Liver (tissue), 9 donors: Measurements from ENCODE around the gene AXIN1. TPM values are rescaled to one million over a fixed set of nuclear protein-coding genes. Genes with fewer than 3 reads are reported as not detected.

ENCODE experiments used
- DNase-seq: peaks from one replicate; pipeline ENCODE4 v3.0.0-alpha.2; 2017; ENCODE audit warnings: low spot score
- H3K27ac ChIP-seq, 2 donors: one replicate each; pipeline ENCODE4 v1.7.0; 2013; ENCODE audit warnings: inconsistent platforms in 2 of 2, low read length in 2 of 2, control low read depth in 1 of 2, low read depth in 1 of 2, mild to moderate bottlenecking in 1 of 2
- H3K27me3 ChIP-seq, 4 donors: one replicate each; pipeline versions ENCODE4 v1.6.1 to v1.7.0; 2013; ENCODE audit warnings: low read length in 3 of 4, inconsistent platforms in 1 of 4, mild to moderate bottlenecking in 1 of 4, moderate library complexity in 1 of 4; ENCODE audit not compliant: control insufficient read depth in 4 of 4, insufficient read depth in 4 of 4
- H3K36me3 ChIP-seq, 4 donors: one replicate each; pipeline versions ENCODE4 v1.6.1 to v1.7.0; 2013; ENCODE audit warnings: low read length in 3 of 4, mild to moderate bottlenecking in 3 of 4, low read depth in 1 of 4, moderate library complexity in 1 of 4; ENCODE audit not compliant: control insufficient read depth in 4 of 4, insufficient read depth in 3 of 4
- H3K4me1 ChIP-seq, 4 donors: one replicate each; pipeline versions ENCODE4 v1.6.1 to v1.7.0; 2013; ENCODE audit warnings: low read length in 3 of 4, mild to moderate bottlenecking in 3 of 4, moderate library complexity in 1 of 4; ENCODE audit not compliant: control insufficient read depth in 4 of 4, insufficient read depth in 4 of 4
- H3K4me3 ChIP-seq, 3 donors: one replicate each; pipeline versions ENCODE4 v1.6.1 to v1.7.0; 2013; ENCODE audit warnings: low read length in 3 of 3, control low read depth in 1 of 3, low read depth in 1 of 3, mild to moderate bottlenecking in 1 of 3
- H3K9ac ChIP-seq, 2 donors: one replicate each; pipeline ENCODE4 v1.7.0; 2013; ENCODE audit warnings: low read length in 2 of 2, mild to moderate bottlenecking in 2 of 2, moderate library complexity in 2 of 2, control low read depth in 1 of 2, low read depth in 1 of 2
- H3K9me3 ChIP-seq, 4 donors: one replicate each; pipeline versions ENCODE4 v1.6.1 to v1.7.0; 2013; ENCODE audit warnings: low read length in 3 of 4; ENCODE audit not compliant: control insufficient read depth in 4 of 4
- EGR1 ChIP-seq, 2 donors: IDR thresholded peaks; 2 replicates each; pipeline ENCODE4 v1.6.1; 2016 to 2018; ENCODE audit warnings: antibody characterized with exemption in 2 of 2, low read depth in 2 of 2
- FOXA1 ChIP-seq: IDR thresholded peaks from 2 replicates; pipeline ENCODE4 v1.6.1; 2016; ENCODE audit warnings: antibody characterized with exemption
- FOXA2 ChIP-seq: IDR thresholded peaks from 2 replicates; pipeline ENCODE4 v1.6.1; 2016; ENCODE audit warnings: antibody characterized with exemption
- HNF4A ChIP-seq, 2 donors: conservative IDR thresholded peaks; 2 replicates each; pipeline ENCODE4 v1.6.1; 2016; ENCODE audit warnings: antibody characterized with exemption in 2 of 2, mild to moderate bottlenecking in 2 of 2
- HNF4G ChIP-seq: IDR thresholded peaks from 2 replicates; pipeline ENCODE4 v1.6.1; 2016; ENCODE audit warnings: antibody characterized with exemption
- NR2F2 ChIP-seq: IDR thresholded peaks from 2 replicates; pipeline ENCODE4 v1.6.1; 2016; ENCODE audit warnings: antibody characterized with exemption
- RXRA ChIP-seq, 2 donors: IDR thresholded peaks; 2 replicates each; pipeline ENCODE4 v1.6.1; 2017 to 2018; ENCODE audit warnings: antibody characterized with exemption in 2 of 2, mild to moderate bottlenecking in 1 of 2
- TAF1 ChIP-seq: conservative IDR thresholded peaks from 2 replicates; pipeline ENCODE4 v1.6.1; 2016; ENCODE audit warnings: antibody characterized with exemption, mild to moderate bottlenecking
- YY1 ChIP-seq: IDR thresholded peaks from 2 replicates; pipeline ENCODE4 v1.6.1; 2016; ENCODE audit warnings: antibody characterized with exemption, mild to moderate bottlenecking
- WGBS: extraction: QIAGEN DNeasy Blood & Tissue Kit; methylation state at CpG from one replicate; pipeline ENCODE4 v1.1.7; 2013; 5-methylcytosine and 5-hydroxymethylcytosine counted together
- polyA plus RNA-seq, 2 donors: library from polyadenylated mRNA; stranded (reverse) in 1 of 2; unstranded in 1 of 2; fragments of 200-250 nt in 1 of 2; fragments of >200 nt in 1 of 2; fragmentation: Nextera tagmentation in 1 of 2; extraction: Ambion mirVana in 1 of 2; gene quantifications; one replicate each; pipeline versions ENCODE4 v1.2.1 to v1.2.3, GENCODE V29; 2013 to 2015
- total RNA-seq, 2 donors: library from RNA; depleted of rRNA; stranded (reverse); fragments of >200 nt; gene quantifications; one replicate each; pipeline ENCODE4 v1.2.3, GENCODE V29; 2014
- TF ChIP-seq, protein P1 (sequence below): IDR thresholded peaks from 2 replicates; pipeline ENCODE4 v1.6.1; 2016; ENCODE audit warnings: antibody characterized with exemption, mild to moderate bottlenecking
- TF ChIP-seq, protein P2 (sequence below): IDR thresholded peaks from 2 replicates; pipeline ENCODE4 v1.6.1; 2016; ENCODE audit warnings: antibody characterized with exemption
- TF ChIP-seq, protein P3 (sequence below): IDR thresholded peaks from 2 replicates; pipeline ENCODE4 v1.6.1; 2016; ENCODE audit warnings: antibody characterized with exemption
- TF ChIP-seq, protein P4 (sequence below): IDR thresholded peaks from 2 replicates; pipeline ENCODE4 v1.6.1; 2016; ENCODE audit warnings: antibody characterized with exemption
- donor health status: healthy.
- donor health status: healthy.
- donor health status: healthy.
- donor health status: healthy.
- donor health status: healthy.

Gene AXIN1
- total and polyA plus RNA-seq, 4 donors = 2.0 to 10.3 (median 7.9) TPM

DNA sequence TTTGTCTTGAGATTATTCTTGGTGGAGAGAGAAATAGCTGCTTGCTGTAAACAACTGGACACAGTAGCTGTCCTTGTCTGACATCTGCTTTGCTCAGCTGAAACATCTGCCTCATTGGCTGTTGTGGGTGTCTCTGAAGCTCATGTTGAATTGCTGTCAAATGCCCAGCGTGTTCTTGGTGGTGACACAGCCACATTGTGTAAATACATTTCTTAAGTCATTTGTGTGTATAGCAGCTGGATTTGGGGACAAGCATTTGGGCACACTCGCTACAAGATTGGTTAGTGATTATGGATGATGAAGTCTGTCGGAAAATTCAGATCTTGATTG lies 112.6 kb downstream of the AXIN1 start:
- Histone ChIP-seq H3K9ac (no peak overlapping the region), H3K9me3 (no peaks in the 10 kb centered on the region), H3K27me3 (no peaks in the 10 kb centered on the region), H3K4me3 (no peak overlapping the region), H3K36me3 (peaks cover 0 to 6% (median 0%) of the 10 kb centered on the region in 4 donors), H3K4me1 (peaks cover 0 to 11% (median 4%) of the 10 kb centered on the region in 4 donors), H3K27ac (no peak overlapping the region)
- TF ChIP-seq, protein P1, sequence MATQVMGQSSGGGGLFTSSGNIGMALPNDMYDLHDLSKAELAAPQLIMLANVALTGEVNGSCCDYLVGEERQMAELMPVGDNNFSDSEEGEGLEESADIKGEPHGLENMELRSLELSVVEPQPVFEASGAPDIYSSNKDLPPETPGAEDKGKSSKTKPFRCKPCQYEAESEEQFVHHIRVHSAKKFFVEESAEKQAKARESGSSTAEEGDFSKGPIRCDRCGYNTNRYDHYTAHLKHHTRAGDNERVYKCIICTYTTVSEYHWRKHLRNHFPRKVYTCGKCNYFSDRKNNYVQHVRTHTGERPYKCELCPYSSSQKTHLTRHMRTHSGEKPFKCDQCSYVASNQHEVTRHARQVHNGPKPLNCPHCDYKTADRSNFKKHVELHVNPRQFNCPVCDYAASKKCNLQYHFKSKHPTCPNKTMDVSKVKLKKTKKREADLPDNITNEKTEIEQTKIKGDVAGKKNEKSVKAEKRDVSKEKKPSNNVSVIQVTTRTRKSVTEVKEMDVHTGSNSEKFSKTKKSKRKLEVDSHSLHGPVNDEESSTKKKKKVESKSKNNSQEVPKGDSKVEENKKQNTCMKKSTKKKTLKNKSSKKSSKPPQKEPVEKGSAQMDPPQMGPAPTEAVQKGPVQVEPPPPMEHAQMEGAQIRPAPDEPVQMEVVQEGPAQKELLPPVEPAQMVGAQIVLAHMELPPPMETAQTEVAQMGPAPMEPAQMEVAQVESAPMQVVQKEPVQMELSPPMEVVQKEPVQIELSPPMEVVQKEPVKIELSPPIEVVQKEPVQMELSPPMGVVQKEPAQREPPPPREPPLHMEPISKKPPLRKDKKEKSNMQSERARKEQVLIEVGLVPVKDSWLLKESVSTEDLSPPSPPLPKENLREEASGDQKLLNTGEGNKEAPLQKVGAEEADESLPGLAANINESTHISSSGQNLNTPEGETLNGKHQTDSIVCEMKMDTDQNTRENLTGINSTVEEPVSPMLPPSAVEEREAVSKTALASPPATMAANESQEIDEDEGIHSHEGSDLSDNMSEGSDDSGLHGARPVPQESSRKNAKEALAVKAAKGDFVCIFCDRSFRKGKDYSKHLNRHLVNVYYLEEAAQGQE = no peak
- TF ChIP-seq FOXA1 (no peak), HNF4A (conservative IDR thresholded peaks at IDR 0.05) (no peak), NR2F2 (no peak), YY1 (no peak), RXRA (IDR thresholded peaks at IDR 0.05) (no peak), HNF4G (no peak), FOXA2 (no peak), TAF1 (no peak), EGR1 (IDR thresholded peaks at IDR 0.05; ENCODE audit: low read depth in 2 of 2) (no peak)
- TF ChIP-seq, protein P2, sequence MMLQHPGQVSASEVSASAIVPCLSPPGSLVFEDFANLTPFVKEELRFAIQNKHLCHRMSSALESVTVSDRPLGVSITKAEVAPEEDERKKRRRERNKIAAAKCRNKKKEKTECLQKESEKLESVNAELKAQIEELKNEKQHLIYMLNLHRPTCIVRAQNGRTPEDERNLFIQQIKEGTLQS = no peak
- TF ChIP-seq, protein P3, sequence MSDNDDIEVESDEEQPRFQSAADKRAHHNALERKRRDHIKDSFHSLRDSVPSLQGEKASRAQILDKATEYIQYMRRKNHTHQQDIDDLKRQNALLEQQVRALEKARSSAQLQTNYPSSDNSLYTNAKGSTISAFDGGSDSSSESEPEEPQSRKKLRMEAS = no peak
- TF ChIP-seq, protein P4, sequence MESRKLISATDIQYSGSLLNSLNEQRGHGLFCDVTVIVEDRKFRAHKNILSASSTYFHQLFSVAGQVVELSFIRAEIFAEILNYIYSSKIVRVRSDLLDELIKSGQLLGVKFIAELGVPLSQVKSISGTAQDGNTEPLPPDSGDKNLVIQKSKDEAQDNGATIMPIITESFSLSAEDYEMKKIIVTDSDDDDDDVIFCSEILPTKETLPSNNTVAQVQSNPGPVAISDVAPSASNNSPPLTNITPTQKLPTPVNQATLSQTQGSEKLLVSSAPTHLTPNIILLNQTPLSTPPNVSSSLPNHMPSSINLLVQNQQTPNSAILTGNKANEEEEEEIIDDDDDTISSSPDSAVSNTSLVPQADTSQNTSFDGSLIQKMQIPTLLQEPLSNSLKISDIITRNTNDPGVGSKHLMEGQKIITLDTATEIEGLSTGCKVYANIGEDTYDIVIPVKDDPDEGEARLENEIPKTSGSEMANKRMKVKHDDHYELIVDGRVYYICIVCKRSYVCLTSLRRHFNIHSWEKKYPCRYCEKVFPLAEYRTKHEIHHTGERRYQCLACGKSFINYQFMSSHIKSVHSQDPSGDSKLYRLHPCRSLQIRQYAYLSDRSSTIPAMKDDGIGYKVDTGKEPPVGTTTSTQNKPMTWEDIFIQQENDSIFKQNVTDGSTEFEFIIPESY = no peak
- WGBS = 66% methylated on average over 3 of the region's 3 CpGs
- no peak for DNase-seq

Other genes starting within 250 kb of the AXIN1 start
- 10 to 100 TPM in 1 of 2 donors, 1 to 10 TPM in 1; 9.7 to 35.9 TPM for gene NPRL3, start 214.1 kb downstream of the AXIN1 start, total RNA-seq
- gene NPRL3, start 214.1 kb downstream of the AXIN1 start, polyA plus RNA-seq = 10 to 100 TPM in 1 of 2 donors, 1 to 10 TPM in 1; 5.3 to 10.3 TPM
- 10 to 100 TPM in 1 of 2 donors, not detected in 1; 55.8 TPM for gene HBZ, start 200.1 kb downstream of the AXIN1 start, total RNA-seq
- not detected for gene HBZ, start 200.1 kb downstream of the AXIN1 start, polyA plus RNA-seq
- 1,000 to 10,000 TPM in 1 of 2 donors, not detected in 1; 2,893 TPM for gene HBM, start 186.7 kb downstream of the AXIN1 start, total RNA-seq
- gene HBM, start 186.7 kb downstream of the AXIN1 start, polyA plus RNA-seq = under 1 TPM in 1 of 2 donors, not detected in 1; 0.28 TPM
- gene HBA2, start 179.8 kb downstream of the AXIN1 start, total RNA-seq = over 10,000 TPM in 1 of 2 donors, 1 to 10 TPM in 1; 2.8 to 36,951 TPM
- gene HBA2, start 179.8 kb downstream of the AXIN1 start, polyA plus RNA-seq = 10 to 100 TPM; 15.5 to 76.5 TPM
- gene HBA1, start 176.0 kb downstream of the AXIN1 start, total RNA-seq = over 10,000 TPM in 1 of 2 donors, 1 to 10 TPM in 1; 3.5 to 19,034 TPM
- gene HBA1, start 176.0 kb downstream of the AXIN1 start, polyA plus RNA-seq = 10 to 100 TPM; 18.5 to 41.6 TPM
- gene HBQ1, start 172.3 kb downstream of the AXIN1 start, total RNA-seq = 10 to 100 TPM in 1 of 2 donors, not detected in 1; 50.9 TPM
- gene HBQ1, start 172.3 kb downstream of the AXIN1 start, polyA plus RNA-seq = not detected
- 10 to 100 TPM; 19.5 to 34.3 TPM for gene LUC7L, start 123.3 kb downstream of the AXIN1 start, total RNA-seq
- gene LUC7L, start 123.3 kb downstream of the AXIN1 start, polyA plus RNA-seq = 10 to 100 TPM; 11.5 to 19.8 TPM
- gene FAM234A, start 117.9 kb downstream of the AXIN1 start, total RNA-seq = 10 to 100 TPM; 26.6 to 29.0 TPM
- 10 to 100 TPM; 24.1 to 39.7 TPM for gene FAM234A, start 117.9 kb downstream of the AXIN1 start, polyA plus RNA-seq
- 1 to 10 TPM in 1 of 2 donors, not detected in 1; 1.6 TPM for gene RGS11, start 76.8 kb downstream of the AXIN1 start, total RNA-seq
- under 1 TPM; 0.51 to 0.77 TPM for gene RGS11, start 76.8 kb downstream of the AXIN1 start, polyA plus RNA-seq
- under 1 TPM in 1 of 2 donors, not detected in 1; 0.08 TPM for gene ARHGDIG, start 72.1 kb downstream of the AXIN1 start, total RNA-seq
- not detected for gene ARHGDIG, start 72.1 kb downstream of the AXIN1 start, polyA plus RNA-seq
- under 1 TPM in 1 of 2 donors, not detected in 1; 0.09 TPM for gene PDIA2, start 69.6 kb downstream of the AXIN1 start, total RNA-seq
- gene PDIA2, start 69.6 kb downstream of the AXIN1 start, polyA plus RNA-seq = under 1 TPM in 1 of 2 donors, not detected in 1; 0.03 TPM
- 10 to 100 TPM; 28.3 to 41.5 TPM for gene MRPL28, start 17.8 kb upstream of the AXIN1 start, total RNA-seq
- gene MRPL28, start 17.8 kb upstream of the AXIN1 start, polyA plus RNA-seq = 10 to 100 TPM; 58.6 to 63.4 TPM
- 10 to 100 TPM; 34.4 to 41.7 TPM for gene PGAP6, start 29.3 kb upstream of the AXIN1 start, total RNA-seq
- 10 to 100 TPM; 18.9 to 50.5 TPM for gene PGAP6, start 29.3 kb upstream of the AXIN1 start, polyA plus RNA-seq
- gene NME4, start 44.5 kb upstream of the AXIN1 start, total RNA-seq = 10 to 100 TPM; 39.2 to 91.4 TPM
- 100 to 1,000 TPM in 1 of 2 donors, 10 to 100 TPM in 1; 76.4 to 118 TPM for gene NME4, start 44.5 kb upstream of the AXIN1 start, polyA plus RNA-seq
- 100 to 1,000 TPM in 1 of 2 donors, 10 to 100 TPM in 1; 42.2 to 119 TPM for gene DECR2, start 49.2 kb upstream of the AXIN1 start, total RNA-seq
- gene DECR2, start 49.2 kb upstream of the AXIN1 start, polyA plus RNA-seq = 100 to 1,000 TPM; 133 to 210 TPM
- gene RAB11FIP3, start 72.9 kb upstream of the AXIN1 start, total RNA-seq = 10 to 100 TPM in 1 of 2 donors, 1 to 10 TPM in 1; 8.8 to 29.4 TPM
- 10 to 100 TPM in 1 of 2 donors, 1 to 10 TPM in 1; 3.5 to 22.6 TPM for gene RAB11FIP3, start 72.9 kb upstream of the AXIN1 start, polyA plus RNA-seq
- gene CAPN15, start 175.0 kb upstream of the AXIN1 start, total RNA-seq = 10 to 100 TPM; 26.2 to 37.2 TPM
- 10 to 100 TPM in 1 of 2 donors, 1 to 10 TPM in 1; 5.9 to 17.0 TPM for gene CAPN15, start 175.0 kb upstream of the AXIN1 start, polyA plus RNA-seq
- gene PRR35, start 207.7 kb upstream of the AXIN1 start, total RNA-seq = not detected
- gene PRR35, start 207.7 kb upstream of the AXIN1 start, polyA plus RNA-seq = not detected
- gene NHLRC4, start 214.3 kb upstream of the AXIN1 start, total RNA-seq = 1 to 10 TPM in 1 of 2 donors, under 1 TPM in 1; 0.25 to 7.0 TPM
- gene NHLRC4, start 214.3 kb upstream of the AXIN1 start, polyA plus RNA-seq = under 1 TPM in 1 of 2 donors, not detected in 1; 0.17 TPM
- 100 to 1,000 TPM in 1 of 2 donors, 10 to 100 TPM in 1; 16.8 to 144 TPM for gene PIGQ, start 217.2 kb upstream of the AXIN1 start, total RNA-seq
- 10 to 100 TPM; 18.9 to 22.4 TPM for gene PIGQ, start 217.2 kb upstream of the AXIN1 start, polyA plus RNA-seq
- 10 to 100 TPM in 1 of 2 donors, 1 to 10 TPM in 1; 7.7 to 11.0 TPM for gene RAB40C, start 237.3 kb upstream of the AXIN1 start, total RNA-seq
- gene RAB40C, start 237.3 kb upstream of the AXIN1 start, polyA plus RNA-seq = 10 to 100 TPM in 1 of 2 donors, 1 to 10 TPM in 1; 6.1 to 10.7 TPM